ENCODE results near the gene RNPS1.

- TF ChIP-seq, protein P1, sequence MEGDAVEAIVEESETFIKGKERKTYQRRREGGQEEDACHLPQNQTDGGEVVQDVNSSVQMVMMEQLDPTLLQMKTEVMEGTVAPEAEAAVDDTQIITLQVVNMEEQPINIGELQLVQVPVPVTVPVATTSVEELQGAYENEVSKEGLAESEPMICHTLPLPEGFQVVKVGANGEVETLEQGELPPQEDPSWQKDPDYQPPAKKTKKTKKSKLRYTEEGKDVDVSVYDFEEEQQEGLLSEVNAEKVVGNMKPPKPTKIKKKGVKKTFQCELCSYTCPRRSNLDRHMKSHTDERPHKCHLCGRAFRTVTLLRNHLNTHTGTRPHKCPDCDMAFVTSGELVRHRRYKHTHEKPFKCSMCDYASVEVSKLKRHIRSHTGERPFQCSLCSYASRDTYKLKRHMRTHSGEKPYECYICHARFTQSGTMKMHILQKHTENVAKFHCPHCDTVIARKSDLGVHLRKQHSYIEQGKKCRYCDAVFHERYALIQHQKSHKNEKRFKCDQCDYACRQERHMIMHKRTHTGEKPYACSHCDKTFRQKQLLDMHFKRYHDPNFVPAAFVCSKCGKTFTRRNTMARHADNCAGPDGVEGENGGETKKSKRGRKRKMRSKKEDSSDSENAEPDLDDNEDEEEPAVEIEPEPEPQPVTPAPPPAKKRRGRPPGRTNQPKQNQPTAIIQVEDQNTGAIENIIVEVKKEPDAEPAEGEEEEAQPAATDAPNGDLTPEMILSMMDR (IDR thresholded peaks at IDR 0.05; ENCODE audit: low read length) = peak; percentile 59
- no peak for TF ChIP-seq EZH2 (optimal IDR thresholded peaks at IDR 0.05; ENCODE audit: low read depth, low read length)
These were observed 16.4 kb downstream of the RNPS1 start, which contains the start of gene ECI1 for GRCh38 chr16:2251296-2252111.

All from MM.1S (cell line).